Right ventricle myocardium superior (tissue), 1 donor: Measurements from ENCODE around the gene PTTG1IP2. TPM values are rescaled to one million over a fixed set of nuclear protein-coding genes. Genes with fewer than 3 reads are reported as not detected.

ENCODE experiments used
- ATAC-seq: fragments of 200-7000 bp; cut with Tn5 transposase; one replicate; pipeline ENCODE4 v1.9.1; 2020; ENCODE audit warnings: mild to moderate bottlenecking; ENCODE audit not compliant: poor library complexity
- DNase-seq: peaks from one replicate; pipeline ENCODE4 v3.0.0-alpha.2; 2020
- intact Hi-C: fragments of 100-400 bp; cut with DNase I; formaldehyde crosslinking; loops from one replicate; pipeline ENCODE4 v1.11.2; 2022
- total RNA-seq: library from RNA; stranded (reverse); fragmentation: NEBNext Ultra II Directional; extraction: Animal tissue kit (Norgen Biotek cat#: 25700); gene quantifications from one replicate; pipeline ENCODE4 v1.2.1, GENCODE V29; 2021
- donor health status: DM: no; HTN: yes; CAD: no; lungs with severe emphysema.

PTTG1IP2 gene
- total RNA-seq, 1 donor from 2014 or later, result not detected

DNA sequence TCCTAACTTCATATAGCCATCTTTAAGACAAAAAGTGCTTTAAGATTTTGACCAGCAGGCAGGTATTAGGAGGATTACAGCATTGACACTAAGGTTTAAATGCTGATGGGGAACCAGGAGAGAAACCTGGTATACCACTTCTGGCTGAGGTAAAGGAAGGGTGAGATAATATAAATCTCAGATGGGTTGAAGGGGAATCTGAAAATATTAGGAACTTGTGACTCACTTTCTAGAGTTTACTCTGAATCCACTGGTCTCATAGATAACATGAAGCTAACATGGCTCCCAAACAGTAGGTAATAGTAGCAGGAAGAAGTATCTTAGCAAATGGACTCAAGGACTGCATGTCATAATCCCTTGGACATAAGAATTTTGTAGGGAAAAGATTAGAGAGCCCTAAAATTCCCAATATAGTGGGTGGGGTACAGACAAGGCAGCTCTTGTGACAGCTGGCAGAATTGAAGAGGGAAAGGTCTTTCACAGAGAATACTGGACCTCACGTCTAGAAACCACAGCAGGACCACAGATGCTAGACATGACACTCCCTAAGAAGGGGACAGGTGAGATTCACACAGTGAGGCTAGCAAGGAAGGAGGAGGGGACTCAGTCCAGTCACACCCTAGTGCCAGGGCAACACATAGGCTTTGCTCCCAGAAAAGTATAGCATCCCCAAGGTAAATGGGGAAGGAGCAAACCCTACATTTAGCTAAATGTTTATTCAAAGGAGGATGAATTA is 3.5 kb downstream of the PTTG1IP2 start:
- intact Hi-C loops, result no loop called here
- no peak for DNase-seq
- ATAC-seq, result no peak

GRCh38 chr7:90473814-90474213 is 4.4 kb downstream of the PTTG1IP2 start:
- no peak for DNase-seq
- intact Hi-C loops, result no loop called here
- ATAC-seq, result no peak

DNA sequence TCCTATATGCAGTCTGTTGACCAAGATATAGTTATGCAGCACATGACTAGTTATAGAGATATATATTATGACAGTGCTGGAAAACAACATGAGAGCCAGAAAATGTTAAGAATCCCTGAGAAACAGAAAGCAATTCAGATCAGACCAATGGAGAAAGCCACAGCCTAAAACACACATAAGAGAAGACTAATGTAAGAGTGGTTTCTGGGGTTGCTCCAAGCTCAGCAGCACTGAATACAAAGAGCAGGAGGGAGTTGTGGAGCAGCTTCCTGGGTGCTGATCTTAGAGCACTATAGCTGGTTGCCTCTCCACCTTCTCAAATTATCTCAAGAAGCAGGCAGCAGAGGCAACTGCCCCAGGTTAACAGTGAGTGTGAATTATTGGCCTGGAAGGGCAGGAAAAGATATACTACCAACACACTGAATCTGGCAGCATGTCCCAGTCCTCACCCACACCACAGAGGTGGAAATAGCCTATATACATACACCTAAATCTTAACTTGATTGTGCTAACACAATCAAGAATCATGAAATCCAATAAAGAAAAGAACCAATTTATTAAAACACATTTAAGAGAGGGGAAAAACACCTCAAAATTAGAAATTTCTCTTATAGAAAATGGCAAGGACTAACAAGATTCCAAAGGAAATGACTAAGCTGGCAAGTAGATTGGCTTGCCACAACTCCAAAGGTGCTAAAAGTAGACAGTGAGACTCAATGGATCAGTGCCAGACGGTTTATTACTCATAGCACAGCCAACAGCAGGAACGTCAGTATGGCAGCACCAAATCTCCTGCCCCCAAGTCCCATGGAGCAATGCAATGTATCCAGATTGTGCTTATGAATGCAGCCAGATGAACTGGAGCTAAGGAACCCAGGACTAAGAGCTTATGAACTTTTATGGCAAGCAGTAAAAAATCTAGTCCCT is 5.1 kb downstream of the PTTG1IP2 start:
- no peak for ATAC-seq
- no peak for DNase-seq

DNA sequence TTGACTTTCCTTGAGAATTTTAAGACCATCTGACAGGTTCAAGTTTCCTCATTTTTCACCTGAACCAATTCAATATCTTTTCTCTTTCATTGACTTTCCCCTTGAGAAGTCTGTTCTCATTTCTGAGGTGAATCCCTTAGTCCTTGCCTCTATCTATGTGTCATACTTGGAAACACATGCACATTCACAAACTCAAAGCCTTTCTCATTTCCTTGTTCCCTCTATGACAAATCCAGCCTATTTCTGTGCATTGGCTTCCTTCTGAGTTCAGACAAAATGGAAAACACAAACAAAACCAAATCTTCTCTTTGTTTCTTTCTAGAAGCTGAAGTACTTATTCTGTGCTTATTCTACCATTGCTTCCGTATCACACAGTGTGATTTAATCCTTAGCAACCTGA is 13.8 kb downstream of the PTTG1IP2 start:
- intact Hi-C loops, result no loop called here
- DNase-seq (no peak), ATAC-seq (no peak)

More for the DNA sequence above, 5.1 kb downstream of the PTTG1IP2 start:
- intact Hi-C loops, result no loop called here

DNA sequence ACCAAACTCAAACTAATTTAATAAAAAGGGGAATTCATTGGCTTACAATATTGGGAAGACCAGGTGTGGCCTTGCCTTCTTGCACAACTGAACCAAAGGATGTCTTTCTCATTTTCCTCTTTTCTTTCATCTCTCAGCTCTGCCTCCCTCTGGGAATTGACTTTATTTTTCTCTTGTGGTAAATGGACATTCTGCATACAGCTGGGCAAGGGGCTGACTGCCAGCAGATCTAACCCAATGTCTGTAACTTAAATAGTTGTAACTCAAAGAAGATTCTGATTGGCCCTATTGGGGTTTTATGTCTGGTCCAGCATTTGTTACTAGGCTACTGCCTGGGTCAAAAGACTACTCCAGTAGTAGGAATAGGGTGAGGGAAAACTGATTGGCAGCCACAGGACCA is 15.3 kb downstream of the PTTG1IP2 start:
- DNase-seq, result no peak
- intact Hi-C loops, result no loop called here
- ATAC-seq, result no peak

- DNase-seq (no peak), ATAC-seq (no peak)
- intact Hi-C loops, result no loop called here
Observed at GRCh38 chr7:90485734-90486316, 16.4 kb downstream of the PTTG1IP2 start.

DNA sequence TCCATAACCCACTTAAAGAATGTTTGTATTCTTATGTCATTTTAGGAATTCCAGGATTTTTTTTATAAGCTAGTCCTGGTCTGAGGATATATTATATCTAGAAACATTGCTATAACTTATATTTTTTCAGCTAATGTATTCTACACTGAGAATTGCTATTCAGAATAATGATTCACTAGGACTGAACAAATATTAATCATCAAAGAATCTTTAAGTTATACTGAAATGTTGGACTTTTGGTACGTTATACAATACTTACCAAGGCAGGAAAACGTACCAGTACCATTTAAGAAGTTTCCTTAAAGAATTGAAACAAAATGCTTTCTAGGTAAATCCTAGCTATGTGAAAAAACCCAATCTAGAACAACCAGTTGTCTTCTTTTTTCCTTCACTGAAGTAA is 18.4 kb downstream of the PTTG1IP2 start:
- DNase-seq (no peak), ATAC-seq (no peak)
- intact Hi-C loops, result no loop called here

- DNase-seq (no peak), ATAC-seq (no peak)
- intact Hi-C loops, result no loop called here
Observed at GRCh38 chr7:90488220-90488619, 18.8 kb downstream of the PTTG1IP2 start.

DNA sequence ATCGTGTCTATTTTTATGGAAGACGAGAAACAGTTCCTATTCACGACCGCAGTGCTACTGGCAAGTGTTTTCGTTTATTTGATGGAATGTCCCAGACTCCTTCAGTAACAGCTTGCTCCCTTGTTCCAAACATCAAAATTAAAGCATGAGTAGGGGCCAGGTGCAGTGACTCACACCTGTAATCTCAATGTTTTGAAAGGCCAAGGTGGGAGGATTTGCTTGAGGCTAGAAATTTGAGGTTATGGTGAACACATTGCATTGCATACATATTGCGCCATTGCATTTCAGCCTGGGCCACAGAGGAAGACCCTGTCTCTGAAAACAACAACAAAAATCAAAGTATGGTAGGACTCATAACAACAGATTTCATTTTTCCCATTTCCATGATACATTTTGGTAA is 22.8 kb downstream of the PTTG1IP2 start:
- no peak for DNase-seq
- intact Hi-C loops, result no loop called here
- ATAC-seq, result no peak

- DNase-seq (no peak), ATAC-seq (no peak)
- intact Hi-C loops, result no loop called here
Observed at GRCh38 chr7:90495241-90495640, 25.8 kb downstream of the PTTG1IP2 start.

- ATAC-seq, result no peak
- intact Hi-C loops, result no loop called here
- DNase-seq, result no peak
Observed at GRCh38 chr7:90502539-90502938, 33.1 kb downstream of the PTTG1IP2 start.

- intact Hi-C loops, result no loop called here
- ATAC-seq (no peak), DNase-seq (no peak)
Observed at GRCh38 chr7:90503367-90503766, 33.9 kb downstream of the PTTG1IP2 start.

- intact Hi-C loops, result no loop called here
- DNase-seq (no peak), ATAC-seq (no peak)
Observed at GRCh38 chr7:90507692-90508091, 38.3 kb downstream of the PTTG1IP2 start.

GRCh38 chr7:90511776-90512175 is 42.3 kb downstream of the PTTG1IP2 start:
- ATAC-seq (no peak), DNase-seq (no peak)
- intact Hi-C loops, result no loop called here

DNA sequence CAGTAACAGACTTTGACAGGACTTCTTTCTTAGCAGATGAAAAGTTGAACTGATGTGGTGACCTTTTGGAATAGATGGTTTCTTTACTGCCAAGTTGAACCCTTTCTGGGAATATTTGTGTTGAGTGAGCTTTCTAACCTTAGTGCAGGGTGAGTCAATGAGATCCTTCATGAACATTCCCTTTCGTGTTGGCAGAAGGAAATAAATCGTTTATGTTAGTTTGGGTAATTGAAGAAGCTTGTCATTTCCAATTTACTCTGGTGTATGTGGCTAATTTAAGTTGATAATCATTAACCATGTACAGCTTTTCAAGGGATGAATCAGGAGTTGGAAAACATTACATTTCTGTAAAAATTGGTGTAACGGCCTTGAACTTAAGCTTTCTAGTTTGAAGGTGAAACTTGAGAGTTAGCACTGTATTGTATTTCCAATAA is 43.4 kb downstream of the PTTG1IP2 start:
- intact Hi-C loops, result no loop called here
- ATAC-seq (no peak), DNase-seq (no peak)

- ATAC-seq (no peak), DNase-seq (no peak)
- intact Hi-C loops, result no loop called here
Observed at GRCh38 chr7:90516257-90516656, 46.8 kb downstream of the PTTG1IP2 start.

DNA sequence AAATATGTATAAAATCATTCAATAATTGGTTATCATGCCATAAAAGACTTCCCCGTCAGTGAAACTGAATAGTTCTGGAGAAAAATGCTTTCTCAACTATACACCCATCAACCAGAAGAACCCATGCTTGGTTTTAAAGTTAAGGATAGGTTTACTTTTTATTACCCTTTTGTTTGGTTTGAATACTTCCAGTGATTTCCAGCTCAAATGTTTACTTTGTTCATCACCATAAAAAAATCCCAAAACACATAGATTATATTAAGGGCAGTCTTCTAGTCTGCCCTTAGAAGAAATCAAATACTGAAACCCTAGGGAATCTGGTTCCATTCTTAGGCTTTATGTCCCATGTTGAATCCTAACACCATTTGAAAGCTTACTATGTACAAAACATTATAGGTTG is 49.2 kb downstream of the PTTG1IP2 start:
- DNase-seq (no peak), ATAC-seq (no peak)
- intact Hi-C loops, result no loop called here

GRCh38 chr7:90520484-90520883 is 51.0 kb downstream of the PTTG1IP2 start:
- DNase-seq (no peak), ATAC-seq (no peak)
- intact Hi-C loops, result no loop called here

DNA sequence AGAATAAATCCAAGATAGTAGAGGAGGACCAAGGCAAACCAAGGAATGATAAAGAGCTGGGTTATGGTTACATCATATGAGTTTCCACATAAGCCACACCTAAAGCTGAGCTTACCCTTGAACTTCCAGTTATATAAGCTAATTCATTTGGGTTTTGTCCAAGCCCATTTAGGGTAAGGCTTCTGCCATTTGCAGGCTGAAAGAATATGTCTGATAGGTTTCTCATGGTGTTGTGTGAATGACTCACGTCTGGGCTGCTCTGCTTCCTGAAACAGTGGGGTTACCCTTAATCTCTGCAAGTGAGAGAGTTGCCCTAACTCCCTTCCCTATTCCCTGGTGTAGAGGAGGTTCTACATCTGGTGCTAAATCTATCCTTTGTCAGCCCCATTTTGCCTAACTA is 60.8 kb downstream of the PTTG1IP2 start:
- DNase-seq (no peak), ATAC-seq (no peak)
- intact Hi-C loops, result no loop called here
